22Rv1 (cell line): ENCODE results near the gene RYR2.

ENCODE experiments used
- CTCF ChIP-seq: fragments of 450-650 bp; IDR thresholded peaks from 2 replicates; pipeline ENCODE4 v1.5.1; 2017; ENCODE audit warnings: mild to moderate bottlenecking
- ZFX ChIP-seq: fragments of 450-650 bp; IDR thresholded peaks from 2 replicates; pipeline ENCODE4 v1.6.1; 2017; ENCODE audit warnings: antibody characterized with exemption, borderline replicate concordance

- no peak for TF ChIP-seq CTCF
- no peak for TF ChIP-seq ZFX
These were observed 568.2 kb downstream of the RYR2 start for GRCh38 chr1:237610157-237610556.
